ENCODE measurements around the gene SMG1.

GRCh38 chr16:18816286-18816685 is 109.9 kb downstream of the SMG1 start:
- TF ChIP-seq CTCF (tag by site-specific recombination; IDR thresholded peaks at IDR 0.05) (no peak), ZNF560 (tag by site-specific recombination; IDR thresholded peaks at IDR 0.05; ENCODE audit: borderline replicate concordance) (no peak), ZNF521 (tag by site-specific recombination; IDR thresholded peaks at IDR 0.05) (no peak), ZNF140 (tag by site-specific recombination; IDR thresholded peaks at IDR 0.05) (no peak), ZNF660 (tag by site-specific recombination; IDR thresholded peaks at IDR 0.05) (no peak), YY1 (tag by site-specific recombination; IDR thresholded peaks at IDR 0.05) (no peak), PRDM10 (tag by site-specific recombination; IDR thresholded peaks at IDR 0.05) (no peak), ZBTB10 (tag by site-specific recombination; IDR thresholded peaks at IDR 0.05) (no peak), ZNF398 (tag by site-specific recombination; IDR thresholded peaks at IDR 0.05) (no peak), ZNF2 (tag by site-specific recombination; IDR thresholded peaks at IDR 0.05) (no peak), ZSCAN4 (tag by site-specific recombination; IDR thresholded peaks at IDR 0.05) (no peak), ZNF174 (tag by site-specific recombination; IDR thresholded peaks at IDR 0.05) (no peak), ZNF155 (tag by site-specific recombination; IDR thresholded peaks at IDR 0.05) (no peak)

Data from HEK293 (cell line).